ENCODE data around the gene AUTS2. TPM values are rescaled to one million over a fixed set of nuclear protein-coding genes. Genes with fewer than 3 reads are reported as not detected.

Gene AUTS2
- total and polyA plus RNA-seq, 10 of the 15 experiments (the other 5 are each of a cell fraction or from before 2014, with no cell fraction given), result 6.4 to 55.6 (median 21.6) TPM

DNA sequence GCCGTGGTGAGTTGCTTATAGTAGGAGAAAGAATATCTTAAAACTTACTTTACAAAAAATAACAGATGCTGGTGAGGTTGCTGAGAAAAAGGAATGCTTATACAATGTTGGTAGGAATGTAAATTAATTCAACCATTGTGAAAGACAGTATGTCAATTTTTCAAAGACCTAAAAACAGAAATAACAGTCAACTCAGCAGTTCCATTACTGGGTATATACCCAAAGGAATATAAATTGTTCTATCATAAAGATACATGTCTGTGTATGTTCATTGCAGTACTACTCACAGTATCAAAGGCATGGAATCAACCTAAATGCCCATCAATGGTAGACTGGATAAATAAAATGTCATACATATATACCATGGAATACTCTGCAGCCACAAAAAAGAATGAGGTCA lies 420.4 kb downstream of the AUTS2 start:
- H3K27ac ChIP-seq (ENCODE audit: control insufficient read depth, insufficient read depth), result no peak overlapping the region
- in situ Hi-C loops (cut with MboI), result no loop called here
- no peaks in the 10 kb centered on the region for H3K36me3 ChIP-seq (ENCODE audit: control insufficient read depth in 2 of 2, insufficient read depth in 2 of 2, low read length in 1 of 2)
- H3K9me3 ChIP-seq (replicated peaks; ENCODE audit: control insufficient read depth, insufficient read depth, low read length), result no peaks in the 10 kb centered on the region
- H3K9ac ChIP-seq (ENCODE audit: control insufficient read depth, insufficient read depth, low read length), result no peak overlapping the region
- no peaks in the 10 kb centered on the region; the same call in 1 of the 2 replicates for H3K79me2 ChIP-seq (ENCODE audit: control insufficient read depth, insufficient read depth, low read length)
- POLR2A ChIA-PET, result no interaction called here
- H4K20me1 ChIP-seq (ENCODE audit: control insufficient read depth, insufficient read depth), result no peaks in the 10 kb centered on the region
- DNase-seq (ENCODE audit: low read depth, low spot score), result no peak
- WGBS (ENCODE audit: insufficient coverage, insufficient replicate concordance, low lambda C conversion rate, missing lambda C conversion rate), result 0% methylated on average over 1 of the region's 1 CpG
- RAD21 ChIA-PET (ENCODE audit: unreplicated experiment), result no interaction called here
- TF ChIP-seq KDM1A (IDR thresholded peaks at IDR 0.05; ENCODE audit: borderline replicate concordance) (no peak), BHLHE40 (IDR thresholded peaks at IDR 0.05; ENCODE audit: borderline replicate concordance in 1 of 2, low read depth in 2 of 2, low read length in 1 of 2) (no peak), TBL1XR1 (IDR thresholded peaks at IDR 0.05; ENCODE audit: low read depth, low read length) (no peak), MXI1 (IDR thresholded peaks at IDR 0.05; ENCODE audit: low read depth, low read length) (no peak), EGR1 (IDR thresholded peaks at IDR 0.05; ENCODE audit: borderline replicate concordance in 1 of 2, low read depth in 2 of 2, low read length in 2 of 2) (no peak), STAT1 (conservative IDR thresholded peaks at IDR 0.05) (no peak), TCF12 (IDR thresholded peaks at IDR 0.05; ENCODE audit: low read depth, low read length) (no peak), ZNF24 (IDR thresholded peaks at IDR 0.05) (no peak)
- TF ChIP-seq, protein P1, sequence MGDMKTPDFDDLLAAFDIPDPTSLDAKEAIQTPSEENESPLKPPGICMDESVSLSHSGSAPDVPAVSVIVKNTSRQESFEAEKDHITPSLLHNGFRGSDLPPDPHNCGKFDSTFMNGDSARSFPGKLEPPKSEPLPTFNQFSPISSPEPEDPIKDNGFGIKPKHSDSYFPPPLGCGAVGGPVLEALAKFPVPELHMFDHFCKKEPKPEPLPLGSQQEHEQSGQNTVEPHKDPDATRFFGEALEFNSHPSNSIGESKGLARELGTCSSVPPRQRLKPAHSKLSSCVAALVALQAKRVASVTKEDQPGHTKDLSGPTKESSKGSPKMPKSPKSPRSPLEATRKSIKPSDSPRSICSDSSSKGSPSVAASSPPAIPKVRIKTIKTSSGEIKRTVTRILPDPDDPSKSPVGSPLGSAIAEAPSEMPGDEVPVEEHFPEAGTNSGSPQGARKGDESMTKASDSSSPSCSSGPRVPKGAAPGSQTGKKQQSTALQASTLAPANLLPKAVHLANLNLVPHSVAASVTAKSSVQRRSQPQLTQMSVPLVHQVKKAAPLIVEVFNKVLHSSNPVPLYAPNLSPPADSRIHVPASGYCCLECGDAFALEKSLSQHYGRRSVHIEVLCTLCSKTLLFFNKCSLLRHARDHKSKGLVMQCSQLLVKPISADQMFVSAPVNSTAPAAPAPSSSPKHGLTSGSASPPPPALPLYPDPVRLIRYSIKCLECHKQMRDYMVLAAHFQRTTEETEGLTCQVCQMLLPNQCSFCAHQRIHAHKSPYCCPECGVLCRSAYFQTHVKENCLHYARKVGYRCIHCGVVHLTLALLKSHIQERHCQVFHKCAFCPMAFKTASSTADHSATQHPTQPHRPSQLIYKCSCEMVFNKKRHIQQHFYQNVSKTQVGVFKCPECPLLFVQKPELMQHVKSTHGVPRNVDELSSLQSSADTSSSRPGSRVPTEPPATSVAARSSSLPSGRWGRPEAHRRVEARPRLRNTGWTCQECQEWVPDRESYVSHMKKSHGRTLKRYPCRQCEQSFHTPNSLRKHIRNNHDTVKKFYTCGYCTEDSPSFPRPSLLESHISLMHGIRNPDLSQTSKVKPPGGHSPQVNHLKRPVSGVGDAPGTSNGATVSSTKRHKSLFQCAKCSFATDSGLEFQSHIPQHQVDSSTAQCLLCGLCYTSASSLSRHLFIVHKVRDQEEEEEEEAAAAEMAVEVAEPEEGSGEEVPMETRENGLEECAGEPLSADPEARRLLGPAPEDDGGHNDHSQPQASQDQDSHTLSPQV (IDR thresholded peaks at IDR 0.05), result no peak
- TF ChIP-seq, protein P2, sequence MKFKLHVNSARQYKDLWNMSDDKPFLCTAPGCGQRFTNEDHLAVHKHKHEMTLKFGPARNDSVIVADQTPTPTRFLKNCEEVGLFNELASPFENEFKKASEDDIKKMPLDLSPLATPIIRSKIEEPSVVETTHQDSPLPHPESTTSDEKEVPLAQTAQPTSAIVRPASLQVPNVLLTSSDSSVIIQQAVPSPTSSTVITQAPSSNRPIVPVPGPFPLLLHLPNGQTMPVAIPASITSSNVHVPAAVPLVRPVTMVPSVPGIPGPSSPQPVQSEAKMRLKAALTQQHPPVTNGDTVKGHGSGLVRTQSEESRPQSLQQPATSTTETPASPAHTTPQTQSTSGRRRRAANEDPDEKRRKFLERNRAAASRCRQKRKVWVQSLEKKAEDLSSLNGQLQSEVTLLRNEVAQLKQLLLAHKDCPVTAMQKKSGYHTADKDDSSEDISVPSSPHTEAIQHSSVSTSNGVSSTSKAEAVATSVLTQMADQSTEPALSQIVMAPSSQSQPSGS (IDR thresholded peaks at IDR 0.05; ENCODE audit: low read length), result no peak
- no peak overlapping the region for H3K4me2 ChIP-seq (ENCODE audit: control insufficient read depth, insufficient read depth)
- no peak overlapping the region for H2AFZ ChIP-seq (ENCODE audit: control insufficient read depth, low read depth, low read length)
- CTCF ChIA-PET, result no interaction called here
- BruUV-seq (replicated peaks), result no TSS peak
- ATAC-seq, result no peak
- no peak for FAIRE-seq
- no peaks in the 10 kb centered on the region for H3K27me3 ChIP-seq (replicated peaks in 1 of 2; ENCODE audit: control insufficient read depth in 2 of 2, insufficient read depth in 2 of 2, low read length in 1 of 2)
- H3K4me1 ChIP-seq (ENCODE audit: control insufficient read depth, insufficient read depth, low read length), result peaks cover 4% of the 10 kb centered on the region; the same call in 1 of the 2 replicates
- intact Hi-C loops (cut with micrococcal nuclease; ENCODE audit: unreplicated experiment), result no loop called here
- no peak overlapping the region for H3K4me3 ChIP-seq
- SMC1A ChIA-PET (ENCODE audit: uncharacterized antibody, unreplicated experiment), result interaction anchor here (0.8 to 2.0 kb wide), 5 partner anchors 16 to 122 kb away, joined by 3 to 4 read pairs (median 3); no protein-coding TSS in a partner anchor

All from GM12878 (cell line).